ENCODE results near the gene RTN4RL2. TPM values are rescaled to one million over a fixed set of nuclear protein-coding genes. Genes with fewer than 3 reads are reported as not detected.
"Not testable (repeated sequence)": the region's sequence is repeated elsewhere in the genome, so short reads cannot be mapped to it uniquely, and the experiment has no call there.

Gene RTN4RL2
- polyA plus RNA-seq, 3 donors from 2014 or later: 0.38 to 0.71 (median 0.68) TPM

DNA sequence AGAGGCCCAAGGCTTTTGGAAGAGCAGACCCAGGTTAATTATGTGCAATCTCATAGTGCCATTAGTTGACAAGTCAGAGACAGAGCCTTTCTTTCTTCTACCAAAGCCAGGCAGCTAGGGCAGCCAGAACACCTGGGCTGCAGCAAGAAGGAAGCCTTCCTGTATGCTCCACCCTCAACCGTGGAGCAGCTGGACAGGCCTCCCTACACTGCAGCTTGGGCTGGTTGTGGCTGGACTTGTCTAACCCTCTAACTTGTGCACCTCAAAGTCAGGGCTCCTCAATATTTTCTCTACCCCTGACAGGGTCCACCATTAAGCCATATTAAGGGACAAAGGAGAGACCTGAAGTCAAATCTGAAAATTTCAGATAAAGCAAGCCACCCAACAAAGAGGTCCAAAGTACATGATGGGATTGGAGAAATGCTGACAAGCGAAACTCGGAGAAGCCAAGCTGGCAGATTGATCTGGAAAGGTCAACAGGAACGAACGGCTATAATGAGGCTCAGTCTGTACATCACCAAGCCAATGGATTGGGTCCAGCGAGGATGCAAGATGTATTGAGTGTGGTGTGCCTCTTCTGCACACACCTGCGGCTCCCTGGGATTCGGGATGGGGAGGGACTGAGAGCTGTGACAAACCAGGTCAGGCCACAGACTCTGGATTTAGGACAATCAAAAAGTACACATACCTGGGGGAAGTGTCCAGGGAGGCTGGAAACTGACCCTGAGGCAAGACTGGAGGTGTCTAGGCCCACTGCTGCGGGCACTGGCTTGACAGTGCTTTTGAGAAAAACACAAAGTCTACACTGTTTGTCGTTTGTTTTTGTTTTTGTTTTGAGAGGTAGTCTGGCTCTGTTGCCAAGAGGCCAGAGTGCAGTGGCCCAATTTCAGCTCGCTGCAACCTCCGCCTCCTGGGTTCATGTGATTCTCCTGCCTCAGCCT is 21.7 kb upstream of the RTN4RL2 start:
- no peak overlapping the region for H3K27ac Mint-ChIP-seq
- no peaks in the 10 kb centered on the region for H3K36me3 Mint-ChIP-seq
- H3K9me3 Mint-ChIP-seq: no peaks in the 10 kb centered on the region
- H3K4me3 Mint-ChIP-seq: no peak overlapping the region
- DNase-seq: no peak
- peaks cover 0 to 4% (median 2%) of the 10 kb centered on the region in 3 donors for H3K27me3 Mint-ChIP-seq (ENCODE audit: low read depth in 3 of 3)
- H3K4me1 Mint-ChIP-seq: no peaks in the 10 kb centered on the region

DNA sequence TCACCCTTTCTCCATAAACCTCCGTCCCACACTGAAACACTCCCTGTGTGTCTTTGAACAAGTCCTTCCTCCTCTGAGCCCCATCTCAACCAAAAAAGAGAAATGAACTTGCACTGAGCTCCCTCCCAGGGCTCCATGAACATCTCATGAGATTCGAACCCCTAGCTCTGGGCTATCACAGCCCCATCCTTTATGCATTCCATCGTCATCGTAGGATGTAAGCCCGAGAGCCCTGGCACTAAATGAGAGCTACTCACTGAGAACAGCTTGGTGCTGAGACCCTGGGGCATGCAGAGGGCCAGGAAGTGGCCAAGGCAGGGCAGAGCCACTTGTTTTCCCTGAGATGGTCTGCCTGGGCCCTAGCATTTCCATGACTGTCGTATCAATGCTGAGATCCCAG is 20.5 kb upstream of the RTN4RL2 start:
- H3K4me1 Mint-ChIP-seq: no peaks in the 10 kb centered on the region
- peaks cover 0 to under 1% (median 0%) of the 10 kb centered on the region in 6 donors for H3K9me3 Mint-ChIP-seq
- no peak overlapping the region for H3K27ac Mint-ChIP-seq
- DNase-seq: no peak
- H3K4me3 Mint-ChIP-seq: no peak overlapping the region
- no peaks in the 10 kb centered on the region for H3K36me3 Mint-ChIP-seq
- peaks cover 0 to 5% (median 2%) of the 10 kb centered on the region in 3 donors for H3K27me3 Mint-ChIP-seq (ENCODE audit: low read depth in 3 of 3)

DNA sequence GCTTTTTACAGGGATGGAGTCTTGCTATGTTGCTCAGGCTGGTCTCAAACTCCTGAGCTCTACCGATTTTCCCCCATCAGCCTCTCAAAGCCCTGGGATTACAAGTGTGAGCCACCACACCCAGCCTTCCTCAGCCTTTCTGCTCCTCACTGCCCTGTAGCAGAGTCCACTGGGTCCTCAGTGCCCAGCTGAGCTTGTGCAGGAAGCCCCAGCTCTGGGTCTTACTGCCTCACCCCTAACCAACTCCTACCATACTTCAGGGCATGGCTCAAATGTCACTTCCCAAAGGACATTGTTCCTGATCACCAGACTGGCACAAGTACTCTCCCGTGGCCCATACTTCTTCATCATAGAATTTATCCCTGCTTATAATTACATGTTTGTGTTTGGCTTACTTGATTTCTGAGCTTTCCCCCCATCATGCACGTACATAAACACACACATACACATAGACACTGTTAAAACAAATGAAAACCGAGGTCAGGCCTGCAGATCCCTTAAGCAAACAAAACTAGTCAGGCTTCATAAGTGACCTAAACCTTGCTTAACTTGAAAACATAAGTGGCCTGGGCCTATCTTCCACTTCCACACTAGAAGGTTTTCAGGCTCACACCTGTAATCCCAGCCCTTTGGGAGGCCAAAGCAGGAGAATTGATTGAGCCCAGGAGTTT is 19.4 kb upstream of the RTN4RL2 start:
- H3K36me3 Mint-ChIP-seq: no peaks in the 10 kb centered on the region
- no peak overlapping the region for H3K4me3 Mint-ChIP-seq
- H3K9me3 Mint-ChIP-seq: peaks cover 0 to 1% (median 0%) of the 10 kb centered on the region in 6 donors
- no peak overlapping the region for H3K27ac Mint-ChIP-seq
- H3K27me3 Mint-ChIP-seq (ENCODE audit: low read depth in 3 of 3): peaks cover 0 to 10% (median 2%) of the 10 kb centered on the region in 3 donors
- no peaks in the 10 kb centered on the region for H3K4me1 Mint-ChIP-seq
- no peak for DNase-seq

GRCh38 chr11:57444362-57445121 is 15.8 kb upstream of the RTN4RL2 start:
- no peaks in the 10 kb centered on the region for H3K4me1 Mint-ChIP-seq
- DNase-seq: no peak
- no peak overlapping the region for H3K27ac Mint-ChIP-seq
- no peak overlapping the region for H3K4me3 Mint-ChIP-seq
- H3K36me3 Mint-ChIP-seq: no peaks in the 10 kb centered on the region
- peaks cover 0 to 1% (median 0%) of the 10 kb centered on the region in 6 donors for H3K9me3 Mint-ChIP-seq
- H3K27me3 Mint-ChIP-seq (ENCODE audit: low read depth in 3 of 3): peaks cover 0 to 10% (median 2%) of the 10 kb centered on the region in 3 donors

DNA sequence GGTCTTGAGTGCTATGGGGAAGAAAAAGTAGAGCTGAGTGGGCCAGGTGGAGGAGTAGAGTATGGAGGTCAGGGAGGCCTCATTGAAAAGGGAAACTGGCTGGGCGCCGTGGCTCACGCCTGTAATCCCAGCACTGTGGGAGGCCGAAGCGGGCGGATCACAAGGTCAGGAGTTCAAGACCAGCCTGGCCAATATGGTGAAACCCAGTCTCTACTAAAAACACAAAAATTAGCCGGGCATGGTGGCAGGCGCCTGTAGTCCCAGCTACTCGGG is 15.3 kb upstream of the RTN4RL2 start:
- DNase-seq, H3K27ac Mint-ChIP-seq, H3K36me3 Mint-ChIP-seq, H3K9me3 Mint-ChIP-seq, H3K4me1 Mint-ChIP-seq, H3K4me3 Mint-ChIP-seq: not testable (repeated sequence)
- peaks cover 0 to 10% (median 2%) of the 10 kb centered on the region in 3 donors for H3K27me3 Mint-ChIP-seq (ENCODE audit: low read depth in 3 of 3)

- DNase-seq: no peak
- Mint-ChIP-seq H3K36me3 (no peaks in the 10 kb centered on the region), H3K27ac (no peak overlapping the region), H3K4me3 (no peak overlapping the region), H3K27me3 (ENCODE audit: low read depth in 3 of 3) (peaks cover 0 to 8% (median 0%) of the 10 kb centered on the region in 3 donors), H3K9me3 (peaks cover 0 to 1% (median 0%) of the 10 kb centered on the region in 6 donors), H3K4me1 (no peaks in the 10 kb centered on the region)
Observed at GRCh38 chr11:57446055-57446454, 14.3 kb upstream of the RTN4RL2 start.

DNA sequence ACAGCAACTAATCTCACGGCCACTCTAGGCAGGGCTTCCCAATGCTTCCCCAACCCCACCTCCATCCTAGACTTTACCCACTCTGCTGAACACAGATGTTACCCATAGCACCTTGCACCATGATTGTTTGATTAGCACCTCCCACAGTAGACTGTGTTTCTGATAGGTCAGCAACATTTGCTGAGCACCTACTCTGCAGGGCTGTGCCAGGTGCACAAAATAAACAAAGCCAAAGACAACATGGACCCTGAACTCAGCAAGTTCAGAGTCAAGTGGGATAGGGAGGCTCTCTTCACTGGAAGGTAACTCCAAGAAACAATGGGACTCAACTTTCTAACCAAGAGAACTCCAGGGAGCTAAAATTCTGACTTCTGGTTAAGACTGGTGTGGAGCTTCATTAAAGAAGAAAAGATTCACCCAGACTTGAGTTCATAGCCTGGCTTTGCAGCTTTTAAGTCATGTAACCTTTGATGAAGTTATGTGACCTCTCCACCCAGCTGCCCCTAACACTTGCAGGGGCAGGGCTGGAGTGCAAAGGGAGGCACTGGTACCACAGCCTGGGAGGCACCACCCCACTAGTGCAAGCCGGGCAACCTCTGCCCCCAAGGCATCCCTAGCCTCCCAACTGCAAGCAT is 6.7 kb upstream of the RTN4RL2 start:
- no peak for DNase-seq
- Mint-ChIP-seq H3K4me3 (no peak overlapping the region), H3K27me3 (ENCODE audit: low read depth in 3 of 3) (peaks cover 2 to 13% (median 8%) of the 10 kb centered on the region in 3 donors), H3K9me3 (no peaks in the 10 kb centered on the region), H3K4me1 (peaks cover 11 to 16% of the 10 kb centered on the region in 2 donors), H3K27ac (no peak overlapping the region), H3K36me3 (no peaks in the 10 kb centered on the region)

DNA sequence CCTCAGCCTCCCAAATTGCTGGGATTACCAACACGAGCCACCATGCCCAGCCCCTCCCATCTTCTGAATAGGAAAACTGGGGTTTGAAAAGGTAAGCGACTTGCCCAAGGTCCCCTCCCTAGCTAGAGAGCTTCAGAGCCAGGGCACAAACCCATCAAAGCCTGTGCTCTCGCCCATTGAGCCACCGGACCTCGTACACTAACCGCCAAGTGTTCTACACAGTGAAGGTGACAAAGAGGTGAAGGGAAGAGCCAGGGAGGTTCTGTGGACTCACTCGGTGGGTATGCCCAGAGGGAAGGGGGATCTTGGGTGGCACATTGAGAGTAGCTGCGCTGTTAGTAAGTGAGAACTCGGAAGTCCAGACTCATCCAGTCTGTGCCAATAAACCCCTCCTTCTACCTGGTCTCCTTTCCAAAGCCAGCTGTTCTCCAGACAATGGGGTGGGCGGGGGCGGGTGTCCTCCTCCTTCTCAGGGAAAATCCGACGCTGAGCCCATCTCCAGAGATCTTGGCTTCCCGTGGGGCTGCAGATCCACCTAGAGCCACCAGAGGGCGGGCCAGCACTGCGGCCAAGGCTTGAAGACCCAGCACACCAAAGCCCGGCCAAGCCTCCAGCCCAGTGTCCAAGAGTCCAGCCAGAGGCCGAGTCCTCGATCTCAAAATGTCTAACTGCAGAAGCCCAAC is 3.2 kb upstream of the RTN4RL2 start:
- H3K27me3 Mint-ChIP-seq (ENCODE audit: low read depth in 3 of 3): peaks cover 10 to 32% (median 26%) of the 10 kb centered on the region in 3 donors
- H3K36me3 Mint-ChIP-seq: no peaks in the 10 kb centered on the region
- no peaks in the 10 kb centered on the region for H3K9me3 Mint-ChIP-seq
- H3K4me1 Mint-ChIP-seq: peaks cover 26 to 32% of the 10 kb centered on the region in 2 donors
- H3K4me3 Mint-ChIP-seq: peak overlapping the region; percentile 71 to 77 (median 74)
- H3K27ac Mint-ChIP-seq: peak overlapping the region in 1 of 6 donors; percentile 41
- peak; percentile 68 to 72 (median 70) for DNase-seq

- H3K9me3 Mint-ChIP-seq: no peaks in the 10 kb centered on the region
- H3K27ac Mint-ChIP-seq: peak overlapping the region in 1 of 6 donors; percentile 41
- peaks cover 10 to 32% (median 26%) of the 10 kb centered on the region in 3 donors for H3K27me3 Mint-ChIP-seq (ENCODE audit: low read depth in 3 of 3)
- H3K4me1 Mint-ChIP-seq: peaks cover 29 to 35% of the 10 kb centered on the region in 2 donors
- H3K4me3 Mint-ChIP-seq: peak overlapping the region; percentile 71 to 77 (median 74)
- no peak for DNase-seq
- H3K36me3 Mint-ChIP-seq: no peaks in the 10 kb centered on the region
Observed at GRCh38 chr11:57457643-57458023, 2.7 kb upstream of the RTN4RL2 start.

- H3K27ac Mint-ChIP-seq: no peak overlapping the region
- peaks cover 10 to 35% (median 26%) of the 10 kb centered on the region in 3 donors for H3K27me3 Mint-ChIP-seq (ENCODE audit: low read depth in 3 of 3)
- H3K9me3 Mint-ChIP-seq: no peaks in the 10 kb centered on the region
- DNase-seq: no peak
- peak overlapping the region in 3 of 5 donors; percentile 52 to 77 (median 73) for H3K4me3 Mint-ChIP-seq
- no peaks in the 10 kb centered on the region for H3K36me3 Mint-ChIP-seq
- peaks cover 33 to 39% of the 10 kb centered on the region in 2 donors for H3K4me1 Mint-ChIP-seq
Observed at GRCh38 chr11:57458060-57458409, 2.3 kb upstream of the RTN4RL2 start.

DNA sequence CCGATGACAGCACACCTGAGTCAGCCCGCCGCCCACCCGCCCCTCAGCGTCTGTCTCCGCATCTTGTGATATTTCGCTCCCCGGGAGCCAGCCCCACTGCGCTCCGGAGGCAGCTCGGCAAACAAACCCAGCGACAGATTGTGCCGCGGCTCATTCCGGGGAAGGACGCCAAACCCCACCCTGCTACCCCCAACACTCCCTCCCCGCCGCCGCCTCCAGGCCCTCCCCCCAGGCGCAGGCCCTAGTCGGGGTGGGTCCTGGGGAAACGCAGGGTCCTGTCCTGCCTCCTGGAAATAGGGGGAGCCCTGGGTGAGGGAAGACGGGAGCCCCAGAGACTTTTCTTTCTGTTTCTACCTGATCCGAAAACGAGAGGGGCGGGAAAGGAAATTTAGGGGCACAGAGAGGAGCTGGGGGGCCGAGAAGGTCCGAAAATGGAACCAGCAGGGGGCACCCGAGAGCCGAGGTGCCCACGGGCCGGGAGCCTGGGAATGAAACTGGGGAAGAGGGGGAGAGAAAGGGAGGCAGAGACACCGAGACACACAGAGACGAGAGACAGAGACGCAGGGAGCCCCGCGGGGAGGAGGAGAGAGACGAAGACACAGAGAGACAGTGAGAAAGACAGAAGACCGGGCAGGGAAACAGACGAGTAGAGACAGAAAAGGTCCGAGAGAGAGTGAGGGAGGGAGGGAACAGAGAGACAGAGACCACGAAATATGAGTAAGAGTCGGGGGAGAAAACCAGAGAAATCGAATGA is 1.7 kb upstream of the RTN4RL2 start:
- Mint-ChIP-seq H3K9me3 (no peaks in the 10 kb centered on the region), H3K4me3 (peak overlapping the region; percentile 84 to 98 (median 86)), H3K27me3 (ENCODE audit: low read depth in 3 of 3) (peaks cover 10 to 37% (median 26%) of the 10 kb centered on the region in 3 donors)

More for the DNA sequence above, 1.7 kb upstream of the RTN4RL2 start:
- peak; percentile 45 to 48 (median 45) for DNase-seq
- Mint-ChIP-seq H3K4me1 (peaks cover 37 to 43% of the 10 kb centered on the region in 2 donors), H3K27ac (peak overlapping the region in 2 of 6 donors; percentile 10 to 30), H3K36me3 (no peaks in the 10 kb centered on the region)

Data from immature natural killer cell (primary cell).